ENCODE results near the gene TAGLN3.

DNA sequence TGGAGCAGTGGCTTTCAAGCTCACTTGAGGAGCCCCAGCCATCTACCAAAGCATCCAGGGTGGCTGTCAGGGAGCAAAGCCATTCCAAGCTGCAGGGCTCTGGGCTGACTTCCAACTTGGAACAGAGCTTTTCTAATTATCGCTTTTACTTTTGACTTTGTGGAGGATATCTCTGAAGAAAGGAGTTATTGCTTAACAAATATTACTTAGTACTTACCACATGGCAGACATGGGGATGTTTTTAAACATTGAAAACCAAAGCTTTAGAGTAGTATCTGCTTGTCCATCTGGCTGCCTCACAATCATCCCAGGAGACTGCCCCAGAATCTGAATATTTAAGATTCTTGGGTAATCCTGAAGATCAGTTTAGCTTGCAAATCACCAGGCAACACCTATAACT is 8.9 kb downstream of the TAGLN3 start:
- TF ChIP-seq, protein P1, sequence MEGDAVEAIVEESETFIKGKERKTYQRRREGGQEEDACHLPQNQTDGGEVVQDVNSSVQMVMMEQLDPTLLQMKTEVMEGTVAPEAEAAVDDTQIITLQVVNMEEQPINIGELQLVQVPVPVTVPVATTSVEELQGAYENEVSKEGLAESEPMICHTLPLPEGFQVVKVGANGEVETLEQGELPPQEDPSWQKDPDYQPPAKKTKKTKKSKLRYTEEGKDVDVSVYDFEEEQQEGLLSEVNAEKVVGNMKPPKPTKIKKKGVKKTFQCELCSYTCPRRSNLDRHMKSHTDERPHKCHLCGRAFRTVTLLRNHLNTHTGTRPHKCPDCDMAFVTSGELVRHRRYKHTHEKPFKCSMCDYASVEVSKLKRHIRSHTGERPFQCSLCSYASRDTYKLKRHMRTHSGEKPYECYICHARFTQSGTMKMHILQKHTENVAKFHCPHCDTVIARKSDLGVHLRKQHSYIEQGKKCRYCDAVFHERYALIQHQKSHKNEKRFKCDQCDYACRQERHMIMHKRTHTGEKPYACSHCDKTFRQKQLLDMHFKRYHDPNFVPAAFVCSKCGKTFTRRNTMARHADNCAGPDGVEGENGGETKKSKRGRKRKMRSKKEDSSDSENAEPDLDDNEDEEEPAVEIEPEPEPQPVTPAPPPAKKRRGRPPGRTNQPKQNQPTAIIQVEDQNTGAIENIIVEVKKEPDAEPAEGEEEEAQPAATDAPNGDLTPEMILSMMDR (tag by site-specific recombination; IDR thresholded peaks at IDR 0.05) = no peak
- TF ChIP-seq ZNF837 (tag by site-specific recombination; IDR thresholded peaks at IDR 0.05) = no peak
- TF ChIP-seq, protein P2, sequence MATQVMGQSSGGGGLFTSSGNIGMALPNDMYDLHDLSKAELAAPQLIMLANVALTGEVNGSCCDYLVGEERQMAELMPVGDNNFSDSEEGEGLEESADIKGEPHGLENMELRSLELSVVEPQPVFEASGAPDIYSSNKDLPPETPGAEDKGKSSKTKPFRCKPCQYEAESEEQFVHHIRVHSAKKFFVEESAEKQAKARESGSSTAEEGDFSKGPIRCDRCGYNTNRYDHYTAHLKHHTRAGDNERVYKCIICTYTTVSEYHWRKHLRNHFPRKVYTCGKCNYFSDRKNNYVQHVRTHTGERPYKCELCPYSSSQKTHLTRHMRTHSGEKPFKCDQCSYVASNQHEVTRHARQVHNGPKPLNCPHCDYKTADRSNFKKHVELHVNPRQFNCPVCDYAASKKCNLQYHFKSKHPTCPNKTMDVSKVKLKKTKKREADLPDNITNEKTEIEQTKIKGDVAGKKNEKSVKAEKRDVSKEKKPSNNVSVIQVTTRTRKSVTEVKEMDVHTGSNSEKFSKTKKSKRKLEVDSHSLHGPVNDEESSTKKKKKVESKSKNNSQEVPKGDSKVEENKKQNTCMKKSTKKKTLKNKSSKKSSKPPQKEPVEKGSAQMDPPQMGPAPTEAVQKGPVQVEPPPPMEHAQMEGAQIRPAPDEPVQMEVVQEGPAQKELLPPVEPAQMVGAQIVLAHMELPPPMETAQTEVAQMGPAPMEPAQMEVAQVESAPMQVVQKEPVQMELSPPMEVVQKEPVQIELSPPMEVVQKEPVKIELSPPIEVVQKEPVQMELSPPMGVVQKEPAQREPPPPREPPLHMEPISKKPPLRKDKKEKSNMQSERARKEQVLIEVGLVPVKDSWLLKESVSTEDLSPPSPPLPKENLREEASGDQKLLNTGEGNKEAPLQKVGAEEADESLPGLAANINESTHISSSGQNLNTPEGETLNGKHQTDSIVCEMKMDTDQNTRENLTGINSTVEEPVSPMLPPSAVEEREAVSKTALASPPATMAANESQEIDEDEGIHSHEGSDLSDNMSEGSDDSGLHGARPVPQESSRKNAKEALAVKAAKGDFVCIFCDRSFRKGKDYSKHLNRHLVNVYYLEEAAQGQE (tag by site-specific recombination; IDR thresholded peaks at IDR 0.05) = no peak
